Endodermal cell (in vitro differentiated cells): ENCODE results near the gene ADGRG7. TPM values are rescaled to one million over a fixed set of nuclear protein-coding genes. Genes with fewer than 3 reads are reported as not detected.

ENCODE experiments used
- DNase-seq: peaks from one replicate; pipeline ENCODE4 v3.0.0-alpha.2; 2017
- H3K27ac ChIP-seq: 2 replicates; pipeline ENCODE4 v1.5.1; 2013; ENCODE audit warnings: mild to moderate bottlenecking, low read depth, low read length, moderate library complexity
- H3K27me3 ChIP-seq: 2 replicates; pipeline ENCODE4 v1.6.1; 2013; ENCODE audit warnings: mild to moderate bottlenecking, low read length, moderate library complexity; ENCODE audit not compliant: insufficient read depth, control insufficient read depth, poor library complexity, severe bottlenecking
- H3K36me3 ChIP-seq: 2 replicates; pipeline ENCODE4 v1.7.0; 2013; ENCODE audit warnings: mild to moderate bottlenecking, low read length, moderate library complexity; ENCODE audit not compliant: control insufficient read depth, insufficient read depth
- H3K4me1 ChIP-seq: one replicate; pipeline ENCODE4 v1.7.0; 2013; ENCODE audit warnings: low read length; ENCODE audit not compliant: control insufficient read depth, insufficient read depth
- H3K4me3 ChIP-seq: 2 replicates; pipeline ENCODE4 v1.5.1; 2013; ENCODE audit warnings: mild to moderate bottlenecking, low read length, moderate library complexity
- H3K9ac ChIP-seq: 2 replicates; pipeline ENCODE4 v1.6.1; 2013; ENCODE audit warnings: mild to moderate bottlenecking, low read length, moderate library complexity; ENCODE audit not compliant: poor library complexity, severe bottlenecking; ENCODE audit errors: extremely low read depth
- H3K9me3 ChIP-seq: 2 replicates; pipeline ENCODE4 v1.6.1; 2013; ENCODE audit warnings: mild to moderate bottlenecking, low read length, moderate library complexity; ENCODE audit not compliant: control insufficient read depth
- H3K27ac Mint-ChIP-seq: 2 replicates; pipeline ENCODE4 v1.8.0; 2020; ENCODE audit warnings: mixed read lengths
- H3K27me3 Mint-ChIP-seq: 2 replicates; pipeline ENCODE4 v1.8.0; 2021; ENCODE audit warnings: mild to moderate bottlenecking, mixed read lengths; ENCODE audit not compliant: insufficient read depth
- H3K36me3 Mint-ChIP-seq: 2 replicates; pipeline ENCODE4 v1.8.0; 2020; ENCODE audit warnings: low read depth, mixed read lengths
- H3K4me1 Mint-ChIP-seq: 2 replicates; pipeline ENCODE4 v1.8.0; 2020; ENCODE audit warnings: mixed read lengths
- H3K4me3 Mint-ChIP-seq: 2 replicates; pipeline ENCODE4 v1.8.0; 2020; ENCODE audit warnings: mild to moderate bottlenecking, moderate library complexity, mixed read lengths
- H3K9me3 Mint-ChIP-seq: 2 replicates; pipeline ENCODE4 v1.8.0; 2020; ENCODE audit warnings: mild to moderate bottlenecking, mixed read lengths
- WGBS, 2 experiments: methylation state at CpG; one replicate each; pipeline versions ENCODE4 v1.1.5 to v1.1.7; 2013; ENCODE audit warnings: missing lambda C conversion rate in 2 of 2, mixed read lengths in 1 of 2; ENCODE audit not compliant: insufficient coverage in 1 of 2, insufficient read length in 1 of 2; 5-methylcytosine and 5-hydroxymethylcytosine counted together
- total RNA-seq, 2 donors: library from RNA; stranded (reverse); fragmentation: NEBNext Ultra II Directional in 1 of 2; extraction: Animal tissue kit (Norgen Biotek cat#: 25700) in 1 of 2; gene quantifications; 2 replicates in 1 of 2; 3 replicates in 1 of 2; pipeline ENCODE4 v1.2.1, GENCODE V29; 2021
- TF ChIP-seq, protein P1 (sequence below): fragments of 200-600 bp; sonication (generic); conservative IDR thresholded peaks from 2 replicates; pipeline ENCODE4 v1.5.0; 2021; ENCODE audit warnings: antibody characterized with exemption, mild to moderate bottlenecking

Gene ADGRG7
- total RNA-seq, 2 donors from 2014 or later: 0.70 to 2.1 TPM

DNA sequence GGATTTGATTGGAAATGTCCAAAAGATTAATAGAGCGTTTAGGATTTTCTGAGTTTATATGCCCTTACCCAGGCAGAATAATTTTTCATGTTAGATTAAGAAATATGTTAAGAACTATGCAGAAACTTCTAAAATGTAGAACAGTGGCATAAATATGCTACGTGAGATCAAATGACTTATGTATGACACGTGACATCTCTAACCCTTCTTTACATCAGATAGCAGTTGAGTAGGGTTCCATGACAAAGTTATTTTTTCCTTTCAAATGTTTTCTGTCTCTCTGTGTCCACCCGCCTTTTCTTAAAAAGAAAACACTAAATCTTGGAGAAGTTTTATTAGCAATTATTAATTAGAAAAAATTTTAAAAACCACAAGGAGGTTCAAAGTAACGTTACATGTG is 91.3 kb downstream of the ADGRG7 start:
- Histone ChIP-seq H3K27ac (no peak overlapping the region), H3K9ac (no peak overlapping the region), H3K36me3 (no peaks in the 10 kb centered on the region), H3K4me3 (no peak overlapping the region), H3K27me3 (peaks cover under 1% of the 10 kb centered on the region), H3K9me3 (peaks cover 19% of the 10 kb centered on the region), H3K4me1 (peaks cover 7% of the 10 kb centered on the region)
- H3K4me1 Mint-ChIP-seq: peaks cover 15% of the 10 kb centered on the region
- H3K27ac Mint-ChIP-seq: no peak overlapping the region
- peaks cover 18% of the 10 kb centered on the region for H3K9me3 Mint-ChIP-seq
- DNase-seq: no peak
- 93% methylated on average over 3 to 4 of the region's 5 CpGs for WGBS, 2 experiments
- TF ChIP-seq, protein P1, sequence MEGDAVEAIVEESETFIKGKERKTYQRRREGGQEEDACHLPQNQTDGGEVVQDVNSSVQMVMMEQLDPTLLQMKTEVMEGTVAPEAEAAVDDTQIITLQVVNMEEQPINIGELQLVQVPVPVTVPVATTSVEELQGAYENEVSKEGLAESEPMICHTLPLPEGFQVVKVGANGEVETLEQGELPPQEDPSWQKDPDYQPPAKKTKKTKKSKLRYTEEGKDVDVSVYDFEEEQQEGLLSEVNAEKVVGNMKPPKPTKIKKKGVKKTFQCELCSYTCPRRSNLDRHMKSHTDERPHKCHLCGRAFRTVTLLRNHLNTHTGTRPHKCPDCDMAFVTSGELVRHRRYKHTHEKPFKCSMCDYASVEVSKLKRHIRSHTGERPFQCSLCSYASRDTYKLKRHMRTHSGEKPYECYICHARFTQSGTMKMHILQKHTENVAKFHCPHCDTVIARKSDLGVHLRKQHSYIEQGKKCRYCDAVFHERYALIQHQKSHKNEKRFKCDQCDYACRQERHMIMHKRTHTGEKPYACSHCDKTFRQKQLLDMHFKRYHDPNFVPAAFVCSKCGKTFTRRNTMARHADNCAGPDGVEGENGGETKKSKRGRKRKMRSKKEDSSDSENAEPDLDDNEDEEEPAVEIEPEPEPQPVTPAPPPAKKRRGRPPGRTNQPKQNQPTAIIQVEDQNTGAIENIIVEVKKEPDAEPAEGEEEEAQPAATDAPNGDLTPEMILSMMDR: no peak
- peaks cover 21% of the 10 kb centered on the region for H3K27me3 Mint-ChIP-seq
- no peak overlapping the region for H3K4me3 Mint-ChIP-seq
- peaks cover 3% of the 10 kb centered on the region for H3K36me3 Mint-ChIP-seq

DNA sequence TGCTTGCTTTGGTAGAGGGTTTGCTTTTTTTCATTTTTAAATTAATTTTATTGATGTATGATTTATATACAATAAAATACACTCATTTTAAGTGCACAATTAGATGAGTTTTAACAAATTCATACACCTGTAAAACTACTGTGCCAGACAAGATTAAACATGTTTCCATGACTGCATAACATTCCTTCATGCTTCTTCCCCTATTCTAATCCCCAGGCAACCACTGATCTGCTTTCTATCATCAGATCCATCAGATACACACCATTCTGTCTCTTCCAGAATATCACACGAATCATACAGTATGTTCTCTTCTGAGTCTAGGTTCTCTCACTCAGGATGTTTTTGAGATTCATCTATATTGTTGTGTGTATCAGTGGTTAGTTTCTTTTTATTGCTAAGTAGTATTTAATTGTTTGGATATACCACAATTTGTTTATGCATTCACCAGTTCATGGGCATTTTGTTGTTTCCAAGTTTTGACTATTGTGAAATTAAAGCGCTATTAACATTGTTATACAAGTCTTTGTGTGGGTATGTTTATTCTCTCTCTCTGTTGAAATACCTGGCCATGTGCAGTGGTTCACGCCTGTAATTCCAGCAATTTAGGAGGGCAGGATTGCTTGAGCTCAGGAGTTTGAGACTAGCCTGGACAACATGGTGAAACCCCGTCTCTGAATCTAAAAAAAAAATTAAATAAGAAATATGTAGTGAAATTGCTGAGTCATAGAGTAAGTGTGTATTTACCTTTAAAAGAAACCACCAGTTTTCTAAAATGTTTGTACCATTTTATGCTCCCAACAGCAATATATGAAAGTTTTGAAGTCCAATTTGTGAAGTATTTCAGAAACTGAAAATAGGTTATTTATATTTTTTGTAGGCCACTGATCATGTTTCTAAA is 92.9 kb downstream of the ADGRG7 start:
- Mint-ChIP-seq H3K4me3 (no peak overlapping the region), H3K36me3 (no peaks in the 10 kb centered on the region), H3K9me3 (peaks cover 2% of the 10 kb centered on the region), H3K4me1 (peaks cover 15% of the 10 kb centered on the region), H3K27ac (no peak overlapping the region), H3K27me3 (peaks cover 38% of the 10 kb centered on the region)
- no peak overlapping the region for H3K4me3 ChIP-seq
- WGBS, 2 experiments: 83 to 88% methylated on average over 2 to 4 of the region's 4 CpGs
- no peak for DNase-seq
- H3K9ac ChIP-seq: no peak overlapping the region
- TF ChIP-seq, protein P1: no peak
- H3K27me3 ChIP-seq: peaks cover 17% of the 10 kb centered on the region
- H3K27ac ChIP-seq: no peak overlapping the region
- no peaks in the 10 kb centered on the region for H3K36me3 ChIP-seq
- peaks cover 6% of the 10 kb centered on the region for H3K9me3 ChIP-seq
- H3K4me1 ChIP-seq: peaks cover 7% of the 10 kb centered on the region

DNA sequence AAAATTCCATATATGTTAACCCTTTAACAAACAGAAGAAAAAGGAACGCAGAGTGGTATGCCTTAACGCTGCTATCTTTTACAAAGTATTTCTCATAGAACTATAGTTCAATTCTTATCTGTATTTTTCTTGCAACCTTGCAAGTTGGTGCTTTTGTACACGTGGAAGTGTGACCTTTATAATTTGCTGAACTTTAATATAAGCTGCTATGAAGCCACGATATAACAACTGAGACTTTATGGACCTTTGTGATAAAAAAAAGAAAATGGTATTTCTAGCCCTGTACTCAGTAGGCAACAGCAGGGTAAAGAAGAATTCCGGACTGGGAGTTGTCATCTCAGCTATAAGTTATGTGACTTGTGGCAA is 93.6 kb downstream of the ADGRG7 start:
- no peak overlapping the region for H3K4me3 ChIP-seq
- no peaks in the 10 kb centered on the region for H3K9me3 Mint-ChIP-seq
- H3K4me1 ChIP-seq: peaks cover 2% of the 10 kb centered on the region
- 90 to 96% methylated on average over 3 to 5 of the region's 5 CpGs for WGBS, 2 experiments
- peaks cover 44% of the 10 kb centered on the region for H3K27me3 Mint-ChIP-seq
- peaks cover 13% of the 10 kb centered on the region for H3K4me1 Mint-ChIP-seq
- TF ChIP-seq, protein P1: no peak
- H3K27ac ChIP-seq: no peak overlapping the region
- peaks cover 22% of the 10 kb centered on the region for H3K27me3 ChIP-seq
- no peak overlapping the region for H3K4me3 Mint-ChIP-seq
- DNase-seq: no peak
- H3K36me3 ChIP-seq: no peaks in the 10 kb centered on the region
- H3K27ac Mint-ChIP-seq: no peak overlapping the region
- peaks cover 6% of the 10 kb centered on the region for H3K9me3 ChIP-seq
- H3K36me3 Mint-ChIP-seq: no peaks in the 10 kb centered on the region
- H3K9ac ChIP-seq: no peak overlapping the region
